Vagina (tissue), 2 donors: ENCODE measurements around the gene BMERB1. TPM values are rescaled to one million over a fixed set of nuclear protein-coding genes. Genes with fewer than 3 reads are reported as not detected.

Experiments
- DNase-seq, 2 donors: peaks; one replicate each; pipeline ENCODE4 v3.0.0-alpha.2; 2017; ENCODE audit errors: extremely low spot score in 2 of 2
- H3K27ac ChIP-seq: fragments of 200-600 bp; sonication (generic); one replicate; pipeline ENCODE4 v1.5.1; 2019
- H3K27me3 ChIP-seq: fragments of 200-600 bp; sonication (generic); one replicate; pipeline ENCODE4 v1.5.1; 2019
- H3K36me3 ChIP-seq, 2 donors: fragments of 200-600 bp; sonication (generic); one replicate each; pipeline ENCODE4 v1.5.1; 2017 to 2019
- H3K4me1 ChIP-seq: fragments of 200-600 bp; sonication (generic); one replicate; pipeline ENCODE4 v1.5.1; 2019
- H3K4me3 ChIP-seq, 2 donors: fragments of 200-600 bp; sonication (generic); 1 replicate in 1 of 2; 2 replicates in 1 of 2; pipeline ENCODE4 v1.5.1; 2016 to 2019
- H3K9me3 ChIP-seq: fragments of 200-600 bp; sonication (generic); one replicate; pipeline ENCODE4 v1.5.1; 2019
- POLR2A ChIP-seq, 2 donors: fragments of 450-650 bp; IDR thresholded peaks; one replicate each; pipeline ENCODE4 v1.6.1; 2017; ENCODE audit warnings: antibody characterized with exemption in 2 of 2, mild to moderate bottlenecking in 2 of 2, moderate library complexity in 2 of 2
- POLR2AphosphoS5 ChIP-seq, 2 donors: sonication (generic); formaldehyde crosslinking; IDR thresholded peaks; one replicate each; pipeline ENCODE4 v1.9.0; 2017; ENCODE audit warnings: antibody characterized with exemption in 2 of 2, mild to moderate bottlenecking in 2 of 2, low read depth in 1 of 2; ENCODE audit not compliant: insufficient read depth in 1 of 2
- intact Hi-C: fragments of 100-400 bp; cut with DNase I; formaldehyde crosslinking; loops from one replicate; pipeline ENCODE4 v1.15.1; 2023
- total RNA-seq: library from RNA; depleted of rRNA; stranded (reverse); fragments of >200 nt; gene quantifications from one replicate; pipeline ENCODE4 v1.2.3, GENCODE V29; 2016
- TF ChIP-seq, protein P1 (sequence below), 3 experiments: fragments of 450-650 bp in 2 of 3; fragments of 200-600 bp in 1 of 3; sonication (generic) in 1 of 3; IDR thresholded peaks; one replicate each; pipeline ENCODE4 v1.5.1; 2017 to 2019; ENCODE audit warnings: antibody characterized with exemption in 3 of 3, mild to moderate bottlenecking in 2 of 3, moderate library complexity in 2 of 3

Gene BMERB1
- total RNA-seq, 1 donor from 2014 or later = 46.9 TPM

DNA sequence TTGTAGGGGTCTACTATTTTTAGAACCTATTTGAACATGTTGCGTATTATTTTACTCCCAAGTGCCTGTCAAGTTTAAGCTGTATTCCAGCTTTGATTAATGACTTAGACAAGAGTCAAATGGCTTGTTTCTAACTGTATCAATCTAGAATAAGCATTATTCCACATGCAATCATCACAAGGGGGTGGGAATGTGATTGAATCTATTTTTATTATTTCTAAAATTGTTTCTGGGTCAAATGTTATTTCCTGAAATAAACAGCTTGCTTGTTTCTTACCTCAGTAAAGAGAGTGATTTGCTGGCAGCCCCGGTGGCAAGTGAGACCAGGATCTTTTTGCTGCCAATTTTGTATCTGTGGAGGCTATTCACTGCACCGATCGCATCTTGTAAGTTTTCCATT, 187.1 kb downstream of the BMERB1 start:
- intact Hi-C loops = no loop called here
- Histone ChIP-seq H3K27ac (no peak overlapping the region), H3K4me1 (no peaks in the 10 kb centered on the region), H3K36me3 (peaks cover 3 to 94% of the 10 kb centered on the region in 2 donors), H3K4me3 (no peak overlapping the region), H3K27me3 (no peaks in the 10 kb centered on the region), H3K9me3 (no peaks in the 10 kb centered on the region)
- DNase-seq = no peak
- TF ChIP-seq, protein P1, sequence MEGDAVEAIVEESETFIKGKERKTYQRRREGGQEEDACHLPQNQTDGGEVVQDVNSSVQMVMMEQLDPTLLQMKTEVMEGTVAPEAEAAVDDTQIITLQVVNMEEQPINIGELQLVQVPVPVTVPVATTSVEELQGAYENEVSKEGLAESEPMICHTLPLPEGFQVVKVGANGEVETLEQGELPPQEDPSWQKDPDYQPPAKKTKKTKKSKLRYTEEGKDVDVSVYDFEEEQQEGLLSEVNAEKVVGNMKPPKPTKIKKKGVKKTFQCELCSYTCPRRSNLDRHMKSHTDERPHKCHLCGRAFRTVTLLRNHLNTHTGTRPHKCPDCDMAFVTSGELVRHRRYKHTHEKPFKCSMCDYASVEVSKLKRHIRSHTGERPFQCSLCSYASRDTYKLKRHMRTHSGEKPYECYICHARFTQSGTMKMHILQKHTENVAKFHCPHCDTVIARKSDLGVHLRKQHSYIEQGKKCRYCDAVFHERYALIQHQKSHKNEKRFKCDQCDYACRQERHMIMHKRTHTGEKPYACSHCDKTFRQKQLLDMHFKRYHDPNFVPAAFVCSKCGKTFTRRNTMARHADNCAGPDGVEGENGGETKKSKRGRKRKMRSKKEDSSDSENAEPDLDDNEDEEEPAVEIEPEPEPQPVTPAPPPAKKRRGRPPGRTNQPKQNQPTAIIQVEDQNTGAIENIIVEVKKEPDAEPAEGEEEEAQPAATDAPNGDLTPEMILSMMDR (IDR thresholded peaks at IDR 0.05) = no peak
- TF ChIP-seq POLR2AphosphoS5 (IDR thresholded peaks at IDR 0.05; ENCODE audit: insufficient read depth in 1 of 2, low read depth in 1 of 2) (no peak), POLR2A (IDR thresholded peaks at IDR 0.05) (no peak)

DNA sequence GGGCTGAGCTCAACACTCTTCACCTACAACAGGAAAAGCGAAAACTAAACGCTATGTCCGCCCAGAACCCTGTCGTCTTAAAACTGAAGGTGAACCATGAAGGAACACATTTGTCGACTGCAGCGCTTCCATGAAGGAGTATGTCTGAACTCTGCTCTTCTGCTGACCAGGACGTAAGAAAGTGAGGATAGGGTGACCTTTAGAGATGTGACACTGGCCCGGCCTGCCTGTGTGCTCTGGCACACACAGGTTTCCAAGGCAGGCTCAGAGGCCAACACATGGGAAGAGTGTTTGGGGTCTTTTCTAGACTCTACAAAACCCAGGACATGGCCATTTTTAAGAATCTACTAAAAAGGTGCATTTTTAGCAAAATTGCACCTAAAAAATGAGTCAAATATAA, 187.5 kb downstream of the BMERB1 start:
- H3K4me3 ChIP-seq = no peak overlapping the region
- H3K36me3 ChIP-seq = peaks cover 3 to 91% of the 10 kb centered on the region in 2 donors
- intact Hi-C loops = no loop called here
- H3K27me3 ChIP-seq = no peaks in the 10 kb centered on the region
- no peak overlapping the region for H3K27ac ChIP-seq
- TF ChIP-seq, protein P1 (IDR thresholded peaks at IDR 0.05) = no peak
- TF ChIP-seq POLR2A (IDR thresholded peaks at IDR 0.05) = no peak
- TF ChIP-seq POLR2AphosphoS5 (IDR thresholded peaks at IDR 0.05; ENCODE audit: insufficient read depth in 1 of 2, low read depth in 1 of 2) = no peak
- no peaks in the 10 kb centered on the region for H3K4me1 ChIP-seq
- H3K9me3 ChIP-seq = no peaks in the 10 kb centered on the region
- no peak for DNase-seq

- no peak for TF ChIP-seq POLR2A (IDR thresholded peaks at IDR 0.05)
- TF ChIP-seq POLR2AphosphoS5 (IDR thresholded peaks at IDR 0.05; ENCODE audit: insufficient read depth in 1 of 2, low read depth in 1 of 2) = no peak
- TF ChIP-seq, protein P1 (IDR thresholded peaks at IDR 0.05) = no peak
- no peaks in the 10 kb centered on the region for H3K27me3 ChIP-seq
- H3K36me3 ChIP-seq = peaks cover 0 to 78% of the 10 kb centered on the region in 2 donors
- H3K9me3 ChIP-seq = no peaks in the 10 kb centered on the region
- no peak overlapping the region for H3K4me3 ChIP-seq
- H3K27ac ChIP-seq = no peak overlapping the region
- no peak for DNase-seq
- peaks cover 5% of the 10 kb centered on the region for H3K4me1 ChIP-seq
- intact Hi-C loops = no loop called here
These were observed 197.5 kb downstream of the BMERB1 start for GRCh38 chr16:15631730-15632409.

GRCh38 chr16:15635926-15636325, 201.5 kb downstream of the BMERB1 start:
- no peak overlapping the region for H3K27ac ChIP-seq
- peaks cover 0 to 80% of the 10 kb centered on the region in 2 donors for H3K36me3 ChIP-seq
- no peaks in the 10 kb centered on the region for H3K9me3 ChIP-seq
- no peaks in the 10 kb centered on the region for H3K27me3 ChIP-seq
- no peak for DNase-seq
- H3K4me3 ChIP-seq = no peak overlapping the region
- intact Hi-C loops = no loop called here
- peaks cover 16% of the 10 kb centered on the region for H3K4me1 ChIP-seq
- TF ChIP-seq, protein P1 (IDR thresholded peaks at IDR 0.05) = no peak
- TF ChIP-seq POLR2AphosphoS5 (IDR thresholded peaks at IDR 0.05; ENCODE audit: insufficient read depth in 1 of 2, low read depth in 1 of 2) = no peak
- TF ChIP-seq POLR2A (IDR thresholded peaks at IDR 0.05) = no peak

DNA sequence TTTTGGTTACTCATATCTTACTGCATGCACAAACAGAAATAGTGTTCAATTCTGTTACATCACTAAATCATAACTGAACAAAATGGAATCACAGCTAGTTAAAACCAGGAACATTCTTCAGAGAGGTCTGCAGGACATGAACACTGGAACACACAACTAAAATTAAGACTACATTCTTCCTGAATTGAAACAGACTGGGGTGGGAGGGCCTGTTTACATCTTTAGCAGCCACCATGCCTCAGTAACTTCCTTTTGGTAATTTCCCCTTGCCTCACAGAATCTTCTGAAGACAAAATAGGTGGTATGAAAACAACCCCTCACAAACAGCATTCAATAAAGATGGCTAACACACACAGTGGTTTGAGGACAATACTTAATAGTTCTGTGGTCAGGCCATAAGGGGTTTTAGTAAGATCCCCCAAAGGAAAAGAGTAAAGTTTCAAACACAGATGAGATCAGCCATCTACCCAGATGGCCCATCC, 202.0 kb downstream of the BMERB1 start:
- DNase-seq = no peak
- Histone ChIP-seq H3K36me3 (peaks cover 0 to 75% of the 10 kb centered on the region in 2 donors), H3K4me3 (no peak overlapping the region), H3K9me3 (no peaks in the 10 kb centered on the region), H3K4me1 (peaks cover 21% of the 10 kb centered on the region), H3K27me3 (no peaks in the 10 kb centered on the region), H3K27ac (no peak overlapping the region)
- intact Hi-C loops = no loop called here
- TF ChIP-seq POLR2A (IDR thresholded peaks at IDR 0.05) (no peak), POLR2AphosphoS5 (IDR thresholded peaks at IDR 0.05; ENCODE audit: insufficient read depth in 1 of 2, low read depth in 1 of 2) (no peak)
- TF ChIP-seq, protein P1 (IDR thresholded peaks at IDR 0.05) = no peak
